Inflammatory macrophage treated with lipopolysaccharide for 4 hours (primary cell): ENCODE measurements around the gene COG2.

Experiments used
- DNase-seq: peaks from one replicate; pipeline ENCODE4 v3.0.0-alpha.2; 2020

The COG2 gene

GRCh38 chr1:230725256-230726012 lies 83.2 kb downstream of the COG2 start:
- no peak for DNase-seq

- no peak for DNase-seq
Observed at GRCh38 chr1:230728710-230729392, 86.6 kb downstream of the COG2 start.

DNA sequence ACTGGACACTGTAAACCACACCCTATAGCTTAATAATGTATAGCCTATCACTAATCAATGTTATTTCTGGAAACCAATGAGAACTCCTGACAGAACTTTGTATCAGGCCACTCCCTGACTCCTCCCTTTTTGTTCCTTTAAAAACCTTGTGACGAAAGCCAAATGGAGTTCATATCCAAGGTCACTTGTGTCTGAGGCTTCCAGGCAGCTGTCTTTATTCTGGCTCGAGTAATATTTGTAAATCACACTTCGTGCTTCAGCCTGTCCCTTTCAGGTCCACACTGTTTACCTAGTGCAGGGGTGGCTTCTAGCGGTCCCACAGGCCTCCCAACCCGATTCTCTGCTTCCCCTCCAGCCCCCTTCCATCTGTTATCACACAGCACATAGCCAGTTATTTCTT lies 88.7 kb downstream of the COG2 start:
- no peak for DNase-seq

DNA sequence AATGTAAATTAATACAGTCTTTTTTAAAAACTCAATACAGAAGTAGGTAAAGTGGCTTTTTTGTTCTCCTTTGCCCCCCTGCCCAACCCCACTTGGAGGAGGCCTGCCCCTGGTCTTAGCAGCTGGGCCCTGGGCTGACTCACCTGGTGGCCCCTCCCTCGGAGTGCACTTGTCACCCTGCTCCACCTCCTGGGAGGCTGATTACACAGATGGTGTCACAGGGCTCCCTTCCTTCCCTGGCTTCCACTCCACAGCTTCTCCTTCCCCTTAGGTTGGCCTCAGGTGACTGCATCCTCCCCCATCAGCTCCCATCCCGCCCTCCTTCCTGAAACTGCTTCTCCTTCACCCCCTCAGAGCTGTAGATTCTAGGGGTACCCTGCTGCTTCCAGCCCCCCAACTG lies 93.2 kb downstream of the COG2 start:
- no peak for DNase-seq

- DNase-seq, result no peak
Observed at GRCh38 chr1:230737622-230738262, 95.5 kb downstream of the COG2 start.

DNA sequence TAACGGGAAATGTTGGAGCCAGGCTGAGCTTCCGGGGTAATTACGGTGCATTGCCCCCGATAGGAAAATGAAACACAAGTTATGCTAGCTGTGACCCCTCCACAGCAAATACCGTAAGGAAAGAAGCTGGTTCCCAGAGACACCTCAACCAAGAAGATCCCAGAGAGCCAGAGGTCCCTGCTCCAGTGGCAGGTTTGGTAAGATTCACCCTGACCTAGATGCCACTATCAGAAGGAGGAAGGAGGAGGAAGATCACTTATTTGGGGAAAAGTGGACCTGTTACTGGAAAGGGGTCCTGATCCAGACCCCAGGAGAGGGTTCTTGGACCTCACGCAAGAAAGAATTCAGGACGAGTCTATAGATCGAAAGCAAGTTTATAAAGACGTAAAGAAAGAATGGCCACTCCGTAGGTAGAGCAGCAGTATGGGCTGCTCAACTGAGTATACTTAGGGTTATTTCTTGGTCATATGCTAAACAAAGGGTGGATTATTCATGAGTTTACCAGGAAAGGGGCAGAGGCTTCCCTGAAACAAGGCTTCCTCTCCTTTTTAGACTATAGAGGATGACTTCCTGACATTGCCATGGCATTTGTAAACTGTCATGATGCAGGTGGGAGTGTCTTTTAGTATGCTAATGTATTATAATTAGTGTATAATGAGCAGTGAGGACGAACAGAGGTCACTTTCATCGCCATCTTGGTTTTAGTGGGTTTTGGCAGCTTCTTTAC lies 97.4 kb downstream of the COG2 start:
- no peak for DNase-seq
